ENCODE measurements around the gene TMED9.
A peak's percentile ranks its signal among the peaks of the same experiment; 100 is the strongest.

Gene TMED9

GRCh38 chr5:177607115-177607451 is 15.1 kb downstream of the TMED9 start:
- no peak for ATAC-seq
- TF ChIP-seq OSR1 (CRISPR knock-in tag; IDR thresholded peaks at IDR 0.05) = no peak
- no peak for TF ChIP-seq ZNF70 (CRISPR knock-in tag; IDR thresholded peaks at IDR 0.05)
- TF ChIP-seq TCF4 (CRISPR knock-in tag; IDR thresholded peaks at IDR 0.05; ENCODE audit: borderline replicate concordance) = no peak
- TF ChIP-seq ESRRG (CRISPR knock-in tag; IDR thresholded peaks at IDR 0.05) = no peak

GRCh38 chr5:177607452-177608192 is 15.6 kb downstream of the TMED9 start:
- peak; percentile 97 for ATAC-seq
- TF ChIP-seq ZNF70 (CRISPR knock-in tag; IDR thresholded peaks at IDR 0.05) (no peak), ZNF565 (CRISPR knock-in tag; conservative IDR thresholded peaks at IDR 0.05; ENCODE audit: low read depth) (no peak), OSR1 (CRISPR knock-in tag; IDR thresholded peaks at IDR 0.05) (no peak), GLIS3 (CRISPR knock-in tag; IDR thresholded peaks at IDR 0.05) (no peak), ISL1 (CRISPR knock-in tag; IDR thresholded peaks at IDR 0.05) (no peak), ZFP3 (CRISPR knock-in tag; IDR thresholded peaks at IDR 0.05) (no peak), CSDC2 (CRISPR knock-in tag; IDR thresholded peaks at IDR 0.05) (no peak), CSRNP3 (CRISPR knock-in tag; IDR thresholded peaks at IDR 0.05) (no peak), SNAI2 (CRISPR knock-in tag; IDR thresholded peaks at IDR 0.05) (no peak), ZFP30 (CRISPR knock-in tag; IDR thresholded peaks at IDR 0.05) (no peak), TCF4 (CRISPR knock-in tag; IDR thresholded peaks at IDR 0.05; ENCODE audit: borderline replicate concordance) (no peak), ARNTL (CRISPR knock-in tag; IDR thresholded peaks at IDR 0.05; ENCODE audit: borderline replicate concordance, low read depth) (no peak), PPARA (CRISPR knock-in tag; IDR thresholded peaks at IDR 0.05; ENCODE audit: borderline replicate concordance) (no peak), CREB5 (CRISPR knock-in tag; IDR thresholded peaks at IDR 0.05; ENCODE audit: low read depth) (no peak), ZNF8 (CRISPR knock-in tag; IDR thresholded peaks at IDR 0.05) (no peak), BACH2 (CRISPR knock-in tag; IDR thresholded peaks at IDR 0.05; ENCODE audit: borderline replicate concordance) (no peak), TSHZ2 (CRISPR knock-in tag; IDR thresholded peaks at IDR 0.05) (no peak), ZC3H10 (CRISPR knock-in tag; IDR thresholded peaks at IDR 0.05) (no peak), ESRRG (CRISPR knock-in tag; IDR thresholded peaks at IDR 0.05) (no peak), PATZ1 (CRISPR knock-in tag; IDR thresholded peaks at IDR 0.05; ENCODE audit: borderline replicate concordance) (no peak)

GRCh38 chr5:177608243-177609075 is 16.5 kb downstream of the TMED9 start:
- TF ChIP-seq ARNTL (CRISPR knock-in tag; IDR thresholded peaks at IDR 0.05; ENCODE audit: borderline replicate concordance, low read depth) (no peak), GLIS3 (CRISPR knock-in tag; IDR thresholded peaks at IDR 0.05) (no peak), RARB (CRISPR knock-in tag; IDR thresholded peaks at IDR 0.05) (no peak), ZFP3 (CRISPR knock-in tag; IDR thresholded peaks at IDR 0.05) (no peak), ESRRG (CRISPR knock-in tag; IDR thresholded peaks at IDR 0.05) (no peak), BACH2 (CRISPR knock-in tag; IDR thresholded peaks at IDR 0.05; ENCODE audit: borderline replicate concordance) (no peak), PATZ1 (CRISPR knock-in tag; IDR thresholded peaks at IDR 0.05; ENCODE audit: borderline replicate concordance) (no peak), TOX (CRISPR knock-in tag; IDR thresholded peaks at IDR 0.05; ENCODE audit: borderline replicate concordance) (no peak), PPARA (CRISPR knock-in tag; IDR thresholded peaks at IDR 0.05; ENCODE audit: borderline replicate concordance) (no peak), ZNF8 (CRISPR knock-in tag; IDR thresholded peaks at IDR 0.05) (no peak), ZNF565 (CRISPR knock-in tag; conservative IDR thresholded peaks at IDR 0.05; ENCODE audit: low read depth) (no peak)
- no peak for ATAC-seq

All from SK-N-SH treated with all-trans-retinoic acid at 6 μM for 48 hours (cell line).